HepG2 (cell line): ENCODE results near the gene TBCD. TPM values are rescaled to one million over a fixed set of nuclear protein-coding genes. Genes with fewer than 3 reads are reported as not detected.

Source experiments
- ATAC-seq: fragments of 200-7000 bp; cut with Tn5 transposase; 3 replicates; pipeline ENCODE4 v1.9.1; 2020; ENCODE audit warnings: mild to moderate bottlenecking, moderate library complexity
- BruUV-seq: library from RNA; stranded (reverse); fragments of 400-500 nt; replicated peaks from 2 replicates; lab custom pipeline; 2021; lab: Mats Ljungman, UMichigan
- CTCF ChIA-PET: fragments of 300-600 bp; formaldehyde crosslinking; extraction: SDS; loops from one replicate; lab custom pipeline; 2021; ENCODE audit warnings: low total read pairs, inconsistent platforms, low intra/inter-chr PET ratio; lab: Yijun Ruan, JAX
- POLR2A ChIA-PET: fragments of 350-600 bp; sonication (Branson Sonifier 250); formaldehyde crosslinking; loops from one replicate; lab custom pipeline; 2020; ENCODE audit warnings: antibody characterized with exemption, inconsistent platforms; lab: Yijun Ruan, JAX
- DNase-seq: peaks from one replicate; pipeline ENCODE4 v3.0.0-alpha.2; 2015; ENCODE audit warnings: low spot score
- FAIRE-seq: peaks from 3 replicates; lab custom pipeline; 2011; peaks lifted over from hg19 to GRCh38; lab: Jason Lieb, UNC
- H2AFZ ChIP-seq: one replicate; pipeline ENCODE4 v1.6.1; 2011; ENCODE audit warnings: low read length, inconsistent platforms
- H3K27ac ChIP-seq: fragments of 300-600 bp; 3 replicates; pipeline ENCODE4 v1.8.0; 2011; ENCODE audit warnings: mixed run types, mild to moderate bottlenecking, mixed read lengths, low read length, inconsistent platforms; ENCODE audit not compliant: insufficient read depth; ENCODE audit errors: extremely low read length
- H3K27me3 ChIP-seq, 2 experiments: fragments of 200-600 bp in 1 of 2; 2 replicates in 1 of 2; 3 replicates in 1 of 2; pipeline versions ENCODE4 v1.6.0 to v1.8.0; 2011; ENCODE audit warnings: low read length in 2 of 2, mild to moderate bottlenecking in 2 of 2, moderate library complexity in 2 of 2, inconsistent platforms in 1 of 2; ENCODE audit not compliant: insufficient read depth in 2 of 2, control insufficient read depth in 1 of 2
- H3K36me3 ChIP-seq, 2 experiments: fragments of 200-600 bp in 1 of 2; replicated peaks in 1 of 2; 2 replicates in 1 of 2; 3 replicates in 1 of 2; pipeline versions ENCODE4 v1.5.1 to v1.8.0; 2011; ENCODE audit warnings: low read length in 2 of 2, inconsistent platforms in 1 of 2; ENCODE audit not compliant: insufficient read depth in 2 of 2, control insufficient read depth in 1 of 2
- H3K4me1 ChIP-seq: 2 replicates; pipeline ENCODE4 v1.5.1; 2012; ENCODE audit warnings: low read length, inconsistent platforms; ENCODE audit not compliant: insufficient read depth
- H3K4me2 ChIP-seq: 2 replicates; pipeline ENCODE4 v1.6.0; 2011; ENCODE audit warnings: low read depth, low read length, inconsistent platforms
- H3K4me3 ChIP-seq, 3 experiments: fragments of 200-600 bp in 1 of 3; sonication (generic), shearing (Covaris generic) in 1 of 3; replicated peaks in 1 of 3; 2 replicates each; pipeline ENCODE4 v1.5.1; 2011 to 2016; ENCODE audit warnings: low read length in 3 of 3, inconsistent platforms in 2 of 3, low read depth in 2 of 3, mild to moderate bottlenecking in 2 of 3, control low read depth in 1 of 3, mixed read lengths in 1 of 3; ENCODE audit not compliant: insufficient read depth in 1 of 3
- H3K79me2 ChIP-seq: one replicate; pipeline ENCODE4 v1.6.1; 2011; ENCODE audit warnings: low read length, inconsistent platforms; ENCODE audit not compliant: insufficient read depth
- H3K9ac ChIP-seq: 2 replicates; pipeline ENCODE4 v1.6.0; 2011; ENCODE audit warnings: mild to moderate bottlenecking, low read depth, low read length, inconsistent platforms; ENCODE audit not compliant: insufficient read depth
- H3K9me3 ChIP-seq: 2 replicates; pipeline ENCODE4 v1.5.1; 2012; ENCODE audit warnings: mild to moderate bottlenecking, low read length
- H4K20me1 ChIP-seq: 2 replicates; pipeline ENCODE4 v1.6.0; 2011; ENCODE audit warnings: inconsistent platforms, mild to moderate bottlenecking, low read length, moderate library complexity; ENCODE audit not compliant: insufficient read depth
- AGO2 ChIP-seq: fragments of 200-400 bp; formaldehyde crosslinking; optimal IDR thresholded peaks from 2 replicates; pipeline ENCODE3; 2017; ENCODE audit warnings: mild to moderate bottlenecking, low read depth, low read length, moderate library complexity
- ZBTB33 ChIP-seq: sonication (generic); formaldehyde crosslinking; IDR thresholded peaks from 2 replicates; pipeline ENCODE4 v1.4.0; 2020; ENCODE audit warnings: missing genetic modification reagents
- ZFX ChIP-seq: sonication (generic); formaldehyde crosslinking; IDR thresholded peaks from 2 replicates; pipeline ENCODE4 v1.4.0; 2020; ENCODE audit warnings: mild to moderate bottlenecking, low read depth, missing genetic modification reagents, moderate library complexity
- ZNF792 ChIP-seq: IDR thresholded peaks from 2 replicates; pipeline ENCODE4 v1.6.1; 2016
- ZNF816 ChIP-seq: sonication (generic); formaldehyde crosslinking; IDR thresholded peaks from 2 replicates; pipeline ENCODE4 v1.8.0; 2022; ENCODE audit warnings: missing genetic modification reagents, mild to moderate bottlenecking, borderline replicate concordance
- WGBS: methylation state at CpG from one replicate; pipeline ENCODE4 v1.1.6; 2017; ENCODE audit warnings: low lambda C conversion rate; 5-methylcytosine and 5-hydroxymethylcytosine counted together
- in situ Hi-C: cut with HindIII; loops from 2 replicates; pipeline ENCODE4 v1.10.0; 2017; ENCODE audit warnings: low pct_unique_long_range_greater_than_20kb; ENCODE audit not compliant: extremely low pct_ligation_motif_present
- intact Hi-C: fragments of 100-400 bp; cut with micrococcal nuclease; formaldehyde crosslinking; loops from one replicate; pipeline ENCODE4 v1.10.0; 2022; ENCODE audit not compliant: unreplicated experiment
- polyA plus RNA-seq, 8 experiments: library from polyadenylated mRNA; depleted of rRNA in 3 of 8; stranded (reverse) in 7 of 8; unstranded in 1 of 8; fragments of >200 nt; fragmentation: Illumina TruSeq in 4 of 8; extraction: Trizol in 4 of 8; gene quantifications; 2 replicates each; pipeline versions ENCODE4 v1.2.1 to v1.2.3, GENCODE V29; 2011 to 2016; ENCODE audit warnings: low read depth in 4 of 8, missing spikeins in 1 of 8, mixed read lengths in 1 of 8; ENCODE audit not compliant: insufficient read depth in 1 of 8
- total RNA-seq, 5 experiments: library from RNA; depleted of rRNA; stranded (reverse); fragments of >200 nt; fragmentation: Illumina TruSeq; extraction: Trizol; gene quantifications; 2 replicates each; pipeline ENCODE4 v1.2.3, GENCODE V29; 2016; ENCODE audit warnings: low read depth in 1 of 5

Gene TBCD
- total and polyA plus RNA-seq, 2 of the 13 experiments (the other 11 are each of a cell fraction or from before 2014, with no cell fraction given) = 33.9 to 54.8 TPM

GRCh38 chr17:82808921-82809905 lies 57.3 kb downstream of the TBCD start:
- FAIRE-seq = no peak
- Histone ChIP-seq H3K27me3 (no peaks in the 10 kb centered on the region), H3K79me2 (no peaks in the 10 kb centered on the region), H3K27ac (no peak overlapping the region), H2AFZ (no peak overlapping the region), H4K20me1 (no peaks in the 10 kb centered on the region), H3K36me3 (peaks cover 29 to 47% of the 10 kb centered on the region in 2 experiments; a peak in 4 of 5 replicates), H3K4me1 (no peaks in the 10 kb centered on the region), H3K4me3 (no peak overlapping the region), H3K9me3 (no peaks in the 10 kb centered on the region), H3K4me2 (no peak overlapping the region), H3K9ac (no peak overlapping the region)
- ChIA-PET POLR2A (no interaction called here), CTCF (no interaction called here)
- no peak for DNase-seq
- 97% methylated on average over 34 of the region's 35 CpGs for WGBS
- intact Hi-C loops (no loop called here), in situ Hi-C loops (no loop called here)
- no TSS peak for BruUV-seq
- no peak for ATAC-seq
- TF ChIP-seq AGO2 (peak; percentile 43), ZNF816 (CRISPR knock-in tag) (no peak)

- Histone ChIP-seq H3K36me3 (peaks cover 34 to 55% of the 10 kb centered on the region in 2 experiments), H3K9me3 (no peaks in the 10 kb centered on the region), H3K4me3 (no peak overlapping the region), H3K27me3 (no peaks in the 10 kb centered on the region), H4K20me1 (no peaks in the 10 kb centered on the region), H3K4me2 (no peak overlapping the region), H3K4me1 (no peaks in the 10 kb centered on the region), H3K9ac (no peak overlapping the region), H3K27ac (no peak overlapping the region)
- in situ Hi-C loops = no loop called here
- CTCF ChIA-PET = no interaction called here
- ATAC-seq = no peak
- intact Hi-C loops = no loop called here
- no TSS peak for BruUV-seq
- WGBS = 95% methylated on average over 22 of the region's 22 CpGs
- DNase-seq = no peak
- no peak for TF ChIP-seq ZNF792 (CRISPR knock-in tag)
- TF ChIP-seq ZBTB33 (CRISPR knock-in tag) = 0 out of 2 replicates have a peak, but pooled peaks have one; percentile 44
- TF ChIP-seq AGO2 = no peak
- peak; percentile 23; the same call in 1 of the 2 replicates for TF ChIP-seq ZFX (CRISPR knock-in tag)
- TF ChIP-seq, all 625 proteins: peak for 2
- Histone ChIP-seq H2AFZ (no peak overlapping the region), H3K79me2 (no peaks in the 10 kb centered on the region)
- FAIRE-seq = no peak
- POLR2A ChIA-PET = no interaction called here
Measured at GRCh38 chr17:82810644-82811430, 59.0 kb downstream of the TBCD start.
